GM10847 (cell line): ENCODE results near the gene VAMP8.

Source experiments
- POLR2A ChIP-seq: IDR thresholded peaks from 2 replicates; pipeline ENCODE4 v1.6.1; 2011; ENCODE audit not compliant: insufficient read length; ENCODE audit errors: extremely low read depth

Gene VAMP8

GRCh38 chr2:85541753-85542457 is 35.5 kb upstream of the VAMP8 start:
- no peak for TF ChIP-seq POLR2A

DNA sequence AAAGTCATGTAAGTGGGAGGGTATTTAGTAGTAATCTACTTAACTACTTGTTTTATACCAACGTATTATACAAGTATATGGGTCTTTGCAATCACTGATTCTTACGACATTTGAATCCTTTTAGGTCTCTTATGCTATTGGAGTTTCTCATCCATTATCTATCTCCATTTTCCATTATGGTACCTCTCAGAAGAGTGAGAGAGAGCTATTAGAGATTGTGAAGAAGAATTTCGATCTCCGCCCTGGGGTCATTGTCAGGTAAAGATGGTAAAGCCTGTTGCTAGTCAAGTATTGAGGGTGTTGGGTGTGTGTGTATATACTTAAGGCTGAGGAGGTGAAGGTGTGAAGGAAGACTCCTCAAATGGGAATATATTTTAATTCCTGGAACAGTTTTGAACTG is 34.6 kb upstream of the VAMP8 start:
- TF ChIP-seq POLR2A: no peak

DNA sequence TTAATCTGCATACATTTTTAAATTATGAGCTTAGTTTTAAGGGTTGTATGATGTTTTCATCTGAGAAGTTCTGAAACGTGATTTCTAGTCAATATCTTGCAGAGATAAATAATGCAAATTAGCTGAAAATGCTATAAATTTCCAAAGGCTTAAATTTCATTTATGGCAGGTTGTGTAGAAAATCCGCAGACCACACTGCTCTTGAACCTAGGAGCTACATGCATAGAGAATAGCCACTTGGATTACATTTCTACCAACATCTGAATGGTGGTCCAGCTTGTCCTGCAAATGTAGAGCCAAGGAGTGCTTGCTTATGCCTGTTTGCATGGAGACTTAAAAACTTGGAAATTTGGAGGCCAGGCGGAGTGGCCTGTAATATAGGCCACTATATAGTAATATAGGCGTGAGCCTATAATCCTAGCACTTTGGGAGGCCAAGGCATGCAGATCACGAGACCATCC is 31.6 kb upstream of the VAMP8 start:
- TF ChIP-seq POLR2A: no peak

- TF ChIP-seq POLR2A: no peak
These were observed 30.1 kb upstream of the VAMP8 start for GRCh38 chr2:85547089-85547858.

GRCh38 chr2:85547859-85548607 is 29.4 kb upstream of the VAMP8 start:
- TF ChIP-seq POLR2A: no peak

GRCh38 chr2:85548608-85548900 is 28.8 kb upstream of the VAMP8 start:
- no peak for TF ChIP-seq POLR2A

DNA sequence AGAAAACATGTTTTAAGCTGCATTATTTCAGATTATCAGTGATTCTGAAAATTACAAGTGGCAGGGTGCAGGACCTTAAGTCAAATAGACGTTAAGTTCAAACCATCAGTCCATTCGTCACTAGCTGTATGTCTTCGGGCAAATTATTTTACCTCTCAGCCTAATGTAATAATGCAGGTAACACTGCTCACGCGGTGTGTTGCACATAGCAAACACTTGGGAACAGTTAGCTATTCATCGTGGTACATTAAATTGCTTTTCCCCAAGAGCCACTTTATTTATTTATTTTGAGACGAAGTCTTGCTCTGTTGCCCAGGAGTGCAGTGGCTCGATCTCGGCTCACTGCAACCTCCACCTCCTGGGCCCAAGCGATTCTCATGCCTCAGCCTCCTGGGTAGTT is 28.3 kb upstream of the VAMP8 start:
- no peak for TF ChIP-seq POLR2A

DNA sequence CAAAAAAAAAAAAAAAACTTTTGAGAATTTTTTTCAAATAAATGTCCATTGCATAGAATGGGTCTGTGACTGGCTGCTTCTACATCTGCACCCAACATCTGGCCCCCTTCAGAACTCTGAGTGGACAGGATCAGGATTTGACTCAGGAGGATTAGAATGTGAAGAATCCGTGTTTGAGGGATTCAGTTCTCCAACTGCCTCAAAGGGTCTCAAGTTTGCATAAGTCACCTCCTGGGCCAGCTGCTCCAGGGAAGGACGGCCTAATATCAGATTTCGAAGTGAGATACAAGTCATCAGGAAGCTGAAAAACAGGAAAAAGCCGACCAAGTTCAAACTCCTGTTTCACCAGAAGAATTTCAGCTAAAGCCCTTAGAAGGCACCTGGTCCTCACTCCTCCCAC is 27.6 kb upstream of the VAMP8 start:
- TF ChIP-seq POLR2A: no peak

- no peak for TF ChIP-seq POLR2A
These were observed 26.9 kb upstream of the VAMP8 start for GRCh38 chr2:85550486-85550885.

DNA sequence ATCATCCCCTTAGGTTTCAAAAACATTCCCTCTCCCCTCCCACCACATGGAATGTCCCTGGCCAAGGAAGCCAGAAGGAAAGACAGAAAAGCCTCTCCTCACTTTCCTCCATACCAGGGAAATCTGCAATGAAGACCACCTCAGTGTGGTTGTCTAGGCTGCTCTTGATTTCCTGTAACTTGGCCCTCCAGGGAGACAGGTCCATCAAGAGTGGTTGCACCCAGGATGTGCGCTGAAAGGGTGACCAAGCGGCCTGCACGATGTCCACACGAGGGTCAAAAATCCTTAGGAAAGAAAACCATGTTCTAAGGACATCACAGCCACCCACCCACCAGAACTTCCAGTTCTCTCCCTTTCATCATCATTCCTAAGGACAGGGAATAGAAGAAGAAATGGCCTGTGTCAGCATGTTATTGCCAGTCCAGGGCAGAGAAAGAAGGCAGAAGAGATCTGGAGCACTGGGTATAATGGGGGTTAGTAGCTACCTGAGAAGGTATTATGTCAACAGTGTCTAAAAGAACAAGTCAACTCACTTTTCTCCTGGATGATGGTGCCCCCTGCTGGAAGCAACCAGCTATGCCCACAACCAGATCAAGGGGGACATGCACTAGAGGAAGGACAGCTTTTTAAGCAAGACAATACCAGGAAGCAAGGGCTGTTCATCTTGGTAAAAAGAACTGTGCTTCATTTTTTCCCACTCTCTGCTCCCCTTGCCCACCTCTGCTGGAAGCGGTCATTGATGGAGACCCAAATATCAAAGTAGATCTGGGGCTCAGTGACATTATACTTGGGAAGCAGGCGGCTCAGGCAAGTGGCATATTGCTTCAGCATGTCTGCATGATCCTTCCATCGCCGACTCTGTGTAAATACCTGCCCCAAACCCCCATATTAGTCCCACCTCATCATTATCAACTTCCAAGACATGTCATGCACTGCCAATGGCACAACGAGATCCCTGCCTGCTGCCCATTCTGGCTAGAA is 25.4 kb upstream of the VAMP8 start:
- no peak for TF ChIP-seq POLR2A

GRCh38 chr2:85553184-85553583 is 24.2 kb upstream of the VAMP8 start:
- no peak for TF ChIP-seq POLR2A

GRCh38 chr2:85554980-85555612 is 22.3 kb upstream of the VAMP8 start:
- no peak for TF ChIP-seq POLR2A

- no peak for TF ChIP-seq POLR2A
These were observed 20.3 kb upstream of the VAMP8 start for GRCh38 chr2:85557130-85557529.

- TF ChIP-seq POLR2A: no peak
These were observed 19.2 kb upstream of the VAMP8 start for GRCh38 chr2:85558160-85558559.
